NT2/D1 (cell line): ENCODE measurements around the gene VAV1.

Experiments
- YY1 ChIP-seq: IDR thresholded peaks from 2 replicates; pipeline ENCODE4 v1.6.1; 2011; ENCODE audit not compliant: insufficient read length, insufficient read depth
- ZNF274 ChIP-seq: IDR thresholded peaks from 2 replicates; pipeline ENCODE4 v1.6.1; 2011; ENCODE audit warnings: mild to moderate bottlenecking, low read depth, low read length

DNA sequence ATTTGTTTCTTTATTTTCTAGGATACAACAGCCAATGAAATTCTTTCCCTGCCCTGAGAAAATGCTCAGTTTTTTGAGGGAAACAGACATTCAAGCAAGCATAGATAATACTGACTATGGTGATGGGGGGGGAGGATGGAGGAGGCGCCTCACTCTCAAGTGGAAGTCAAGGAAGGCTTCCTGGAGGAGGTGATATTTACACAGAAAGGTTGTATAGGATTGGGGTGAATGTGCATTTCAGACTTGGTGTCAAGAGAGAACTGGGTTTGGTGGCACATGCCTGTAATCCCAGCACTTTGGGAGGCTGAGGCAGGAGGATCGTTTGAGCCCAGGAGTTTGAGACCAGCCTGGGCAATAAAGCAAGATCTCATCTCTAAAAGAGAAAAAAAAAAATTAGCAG, 102.7 kb downstream of the VAV1 start:
- no peak for TF ChIP-seq YY1
- no peak for TF ChIP-seq ZNF274
